GM12878 (cell line): ENCODE results near the gene FRMD5. TPM values are rescaled to one million over a fixed set of nuclear protein-coding genes. Genes with fewer than 3 reads are reported as not detected.

ENCODE experiments used
- ATAC-seq: fragments of 200-7000 bp; cut with Tn5 transposase; 3 replicates; pipeline ENCODE4 v1.9.1; 2020; ENCODE audit warnings: mild to moderate bottlenecking, moderate library complexity
- BruUV-seq: library from RNA; stranded (reverse); fragments of 400-500 nt; replicated peaks from 2 replicates; lab custom pipeline; 2021; lab: Mats Ljungman, UMichigan
- CTCF ChIA-PET: fragments of 300-600 bp; sonication (Branson Sonifier 250); formaldehyde crosslinking; extraction: SDS; loops from one replicate; lab custom pipeline; 2021; ENCODE audit warnings: inconsistent platforms; lab: Yijun Ruan, JAX
- POLR2A ChIA-PET: fragments of 350-600 bp; formaldehyde crosslinking; extraction: SDS; loops from one replicate; lab custom pipeline; 2021; ENCODE audit warnings: inconsistent platforms; lab: Charles Lee
- RAD21 ChIA-PET: fragments of 300-600 bp; sonication (Branson Sonifier 250); formaldehyde crosslinking; loops from one replicate; lab custom pipeline; 2023; ENCODE audit warnings: antibody characterized with exemption; ENCODE audit not compliant: unreplicated experiment; lab: Charles Lee
- SMC1A ChIA-PET: fragments of 300-600 bp; sonication (Branson Sonifier 250); formaldehyde crosslinking; loops from one replicate; lab custom pipeline; 2023; ENCODE audit not compliant: unreplicated experiment, uncharacterized antibody; lab: Charles Lee
- DNase-seq: peaks from one replicate; pipeline ENCODE4 v3.0.0-alpha.2; 2011; ENCODE audit warnings: low read depth, low spot score
- FAIRE-seq: peaks from 3 replicates; lab custom pipeline; 2011; peaks lifted over from hg19 to GRCh38; lab: Jason Lieb, UNC
- H2AFZ ChIP-seq: 2 replicates; pipeline ENCODE4 v1.6.0; 2011; ENCODE audit warnings: low read depth, low read length, control low read depth; ENCODE audit not compliant: control insufficient read depth
- H3K27ac ChIP-seq: 2 replicates; pipeline ENCODE4 v1.5.1; 2011; ENCODE audit warnings: control low read depth; ENCODE audit not compliant: control insufficient read depth, insufficient read depth
- H3K27me3 ChIP-seq, 2 experiments: replicated peaks in 1 of 2; 2 replicates each; pipeline versions ENCODE4 v1.6.0 to v1.6.1; 2011; ENCODE audit warnings: low read length in 1 of 2; ENCODE audit not compliant: control insufficient read depth in 2 of 2, insufficient read depth in 2 of 2
- H3K36me3 ChIP-seq, 2 experiments: 2 replicates each; pipeline ENCODE4 v1.5.1; 2011; ENCODE audit warnings: low read length in 1 of 2; ENCODE audit not compliant: control insufficient read depth in 2 of 2, insufficient read depth in 2 of 2
- H3K4me1 ChIP-seq: 2 replicates; pipeline ENCODE4 v1.6.1; 2011; ENCODE audit warnings: mild to moderate bottlenecking, low read length, moderate library complexity, mixed read lengths; ENCODE audit not compliant: control insufficient read depth, insufficient read depth
- H3K4me2 ChIP-seq: 2 replicates; pipeline ENCODE4 v1.6.0; 2011; ENCODE audit warnings: control low read depth; ENCODE audit not compliant: control insufficient read depth, insufficient read depth
- H3K4me3 ChIP-seq: fragments of 200-600 bp; sonication (generic); 2 replicates; pipeline ENCODE4 v1.5.1; 2016
- H3K79me2 ChIP-seq: 2 replicates; pipeline ENCODE4 v1.6.0; 2011; ENCODE audit warnings: low read length; ENCODE audit not compliant: control insufficient read depth, insufficient read depth
- H3K9ac ChIP-seq: 2 replicates; pipeline ENCODE4 v1.8.0; 2011; ENCODE audit warnings: low read length, control low read depth, mixed read lengths; ENCODE audit not compliant: control insufficient read depth, insufficient read depth
- H3K9me3 ChIP-seq: replicated peaks from 3 replicates; pipeline ENCODE4 v1.5.1; 2011; ENCODE audit warnings: mild to moderate bottlenecking, low read length; ENCODE audit not compliant: control insufficient read depth, insufficient read depth
- H4K20me1 ChIP-seq: 2 replicates; pipeline ENCODE4 v1.6.0; 2011; ENCODE audit not compliant: control insufficient read depth, insufficient read depth
- BRCA1 ChIP-seq: IDR thresholded peaks from 2 replicates; pipeline ENCODE4 v1.6.1; 2011; ENCODE audit warnings: low read depth, low read length, improper control_type of control experiment
- CUX1 ChIP-seq: IDR thresholded peaks from 2 replicates; pipeline ENCODE4 v1.6.1; 2012; ENCODE audit warnings: improper control_type of control experiment, low read depth, low read length; ENCODE audit not compliant: insufficient replicate concordance
- E4F1 ChIP-seq: fragments of 450-650 bp; IDR thresholded peaks from 2 replicates; pipeline ENCODE4 v1.6.1; 2018; ENCODE audit warnings: borderline replicate concordance, mild to moderate bottlenecking; ENCODE audit not compliant: partially characterized antibody
- HSF1 ChIP-seq: fragments of 150-350 bp; IDR thresholded peaks from 2 replicates; pipeline ENCODE4 v1.6.1; 2014; ENCODE audit warnings: mild to moderate bottlenecking, low read depth, low read length
- NR2F1 ChIP-seq: fragments of 450-650 bp; conservative IDR thresholded peaks from 2 replicates; pipeline ENCODE4 v1.6.1; 2017; ENCODE audit warnings: mild to moderate bottlenecking
- RCOR1 ChIP-seq: conservative IDR thresholded peaks from 2 replicates; pipeline ENCODE4 v1.6.1; 2012; ENCODE audit warnings: low read depth, low read length, improper control_type of control experiment
- SUZ12 ChIP-seq: fragments of 200-600 bp; sonication (generic); IDR thresholded peaks from one replicate; pipeline ENCODE4 v1.6.1; 2018; ENCODE audit warnings: antibody characterized with exemption, mild to moderate bottlenecking; ENCODE audit not compliant: unreplicated experiment
- WGBS: methylation state at CpG from one replicate; pipeline ENCODE4 v1.1.6; 2016; ENCODE audit warnings: low lambda C conversion rate; ENCODE audit not compliant: insufficient replicate concordance, insufficient coverage; ENCODE audit errors: missing lambda C conversion rate; 5-methylcytosine and 5-hydroxymethylcytosine counted together
- in situ Hi-C: fragments of 300-500 bp; cut with MboI; formaldehyde crosslinking; loops from 9 replicates; pipeline ENCODE4 v1.14.3; 2018; ENCODE audit warnings: mixed read lengths
- intact Hi-C: fragments of 100-400 bp; cut with micrococcal nuclease; formaldehyde crosslinking; loops from one replicate; pipeline ENCODE4 v1.14.2; 2022; ENCODE audit not compliant: unreplicated experiment
- polyA plus RNA-seq, 11 experiments: library from polyadenylated mRNA; depleted of rRNA in 4 of 11; unstranded in 6 of 11; stranded (reverse) in 5 of 11; fragments of >200 nt; fragmentation: Nextera tagmentation in 4 of 11; fragmentation: Illumina TruSeq in 1 of 11; extraction: Ambion mirVana in 4 of 11; extraction: Trizol in 1 of 11; gene quantifications; 1 replicate in 1 of 11; 2 replicates in 10 of 11; pipeline versions ENCODE4 v1.2.1 to v1.2.3, GENCODE V29; 2011 to 2016; ENCODE audit warnings: inconsistent platforms in 2 of 11, missing spikeins in 2 of 11, low read depth in 1 of 11
- total RNA-seq, 4 experiments: library from RNA; depleted of rRNA in 3 of 4; stranded (reverse); fragments of >200 nt in 3 of 4; fragmentation: Illumina TruSeq in 1 of 4; extraction: Trizol in 1 of 4; gene quantifications; 2 replicates each; pipeline versions ENCODE4 v1.2.1 to v1.2.3, GENCODE V29; 2013 to 2021

Gene FRMD5
- total and polyA plus RNA-seq, 10 of the 15 experiments (the other 5 are each of a cell fraction or from before 2014, with no cell fraction given) = 0.26 to 6.4 (median 0.68) TPM; not detected in 1

DNA sequence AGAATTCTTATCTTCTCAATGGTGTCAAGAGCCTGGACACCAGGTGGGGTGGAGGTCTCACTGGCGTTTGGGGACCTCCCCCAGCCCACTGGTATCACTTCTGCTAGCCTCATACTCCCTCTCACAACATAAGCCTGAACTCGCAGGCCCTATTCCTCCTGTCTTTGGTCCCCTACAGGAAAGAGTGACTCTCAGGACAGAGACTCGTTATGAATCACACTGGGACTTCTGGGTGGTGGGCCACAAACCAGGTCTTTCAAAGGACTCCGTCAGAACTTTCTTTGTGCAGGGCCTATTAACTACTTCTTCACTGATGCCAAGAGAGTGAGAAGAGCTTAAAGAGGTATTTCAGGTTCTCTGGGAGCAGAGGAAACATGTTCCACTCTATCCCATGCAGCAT, 267.9 kb downstream of the FRMD5 start:
- BruUV-seq = no TSS peak
- Histone ChIP-seq H2AFZ (no peak overlapping the region), H3K4me2 (no peak overlapping the region), H3K4me3 (no peak overlapping the region), H3K79me2 (no peaks in the 10 kb centered on the region), H3K27me3 (no peaks in the 10 kb centered on the region), H3K9me3 (no peaks in the 10 kb centered on the region), H4K20me1 (no peaks in the 10 kb centered on the region), H3K27ac (no peak overlapping the region), H3K4me1 (peaks cover 3% of the 10 kb centered on the region; the same call in 1 of the 2 replicates), H3K36me3 (no peaks in the 10 kb centered on the region), H3K9ac (no peak overlapping the region)
- ChIA-PET SMC1A (interaction anchor here (1.7 kb wide), 1 partner anchor 10 kb away, joined by 4 read pairs; no protein-coding TSS in a partner anchor), CTCF (interaction anchor here (0.7 kb wide), 1 partner anchor 14 kb away, joined by 4 read pairs; no protein-coding TSS in a partner anchor), POLR2A (interaction anchor here (0.7 kb wide), 1 partner anchor 10 kb away, joined by 3 read pairs; no protein-coding TSS in a partner anchor), RAD21 (interaction anchor here (0.7 kb wide), 1 partner anchor 536 kb away, joined by 3 read pairs; no protein-coding TSS in a partner anchor)
- 14% methylated on average over 4 of the region's 4 CpGs for WGBS
- intact Hi-C loops = no loop called here
- no peak for ATAC-seq
- in situ Hi-C loops = no loop called here
- TF ChIP-seq RCOR1 (no peak), HSF1 (no peak), NR2F1 (no peak), SUZ12 (no peak)
- no peak for DNase-seq
- FAIRE-seq = no peak

DNA sequence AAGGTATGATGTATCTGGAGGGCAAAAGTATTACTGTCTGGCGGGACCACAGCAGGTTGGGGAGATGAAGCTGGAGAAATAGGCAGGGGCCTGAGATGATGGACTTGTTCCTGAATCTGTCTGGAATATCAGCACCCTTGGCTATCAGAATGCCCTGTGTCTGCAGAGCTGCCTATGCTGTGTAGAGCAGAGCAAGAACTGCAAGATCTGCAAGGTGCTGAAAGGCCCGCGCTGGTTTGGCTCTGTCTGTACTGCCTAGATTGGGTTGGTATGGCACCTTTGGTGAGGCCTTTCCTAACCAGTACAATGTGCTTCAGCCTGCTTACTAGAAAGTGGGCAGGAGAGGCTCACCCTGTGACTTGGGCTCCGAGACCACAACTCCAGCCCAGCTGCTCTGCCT, 271.5 kb downstream of the FRMD5 start:
- RAD21 ChIA-PET = no interaction called here
- no peak overlapping the region for H2AFZ ChIP-seq
- no peaks in the 10 kb centered on the region for H3K36me3 ChIP-seq
- no peaks in the 10 kb centered on the region for H3K27me3 ChIP-seq
- POLR2A ChIA-PET = no interaction called here
- in situ Hi-C loops = no loop called here
- intact Hi-C loops = no loop called here
- DNase-seq (no peak), ATAC-seq (no peak), FAIRE-seq (no peak)
- no peak overlapping the region for H3K4me2 ChIP-seq
- no peak overlapping the region for H3K27ac ChIP-seq
- H3K4me3 ChIP-seq = no peak overlapping the region
- CTCF ChIA-PET = interaction anchor here (0.8 kb wide), 1 partner anchor 31 kb away, joined by 3 read pairs; no protein-coding TSS in a partner anchor
- H3K9ac ChIP-seq = no peak overlapping the region
- H3K9me3 ChIP-seq = no peaks in the 10 kb centered on the region
- H4K20me1 ChIP-seq = no peaks in the 10 kb centered on the region
- 71% methylated on average over 4 of the region's 4 CpGs for WGBS
- H3K79me2 ChIP-seq = no peaks in the 10 kb centered on the region
- H3K4me1 ChIP-seq = no peaks in the 10 kb centered on the region
- no TSS peak for BruUV-seq
- SMC1A ChIA-PET = no interaction called here
- TF ChIP-seq NR2F1 (no peak), BRCA1 (no peak), CUX1 (no peak), E4F1 (no peak)
